IMR-90 (cell line): ENCODE results near the gene DCUN1D3. TPM values are rescaled to one million over a fixed set of nuclear protein-coding genes. Genes with fewer than 3 reads are reported as not detected.

ENCODE experiments used
- ATAC-seq: fragments of 200-7000 bp; cut with Tn5 transposase; 2 replicates; pipeline ENCODE4 v1.9.1; 2020; ENCODE audit warnings: low read depth, mild to moderate bottlenecking, moderate library complexity
- BruUV-seq: library from RNA; stranded (reverse); fragments of 400-500 nt; replicated peaks from 2 replicates; lab custom pipeline; 2021; lab: Mats Ljungman, UMichigan
- CTCF ChIA-PET: fragments of 300-600 bp; formaldehyde crosslinking; extraction: SDS; loops from one replicate; lab custom pipeline; 2021; ENCODE audit warnings: antibody characterized with exemption; lab: Yijun Ruan, JAX
- POLR2A ChIA-PET: fragments of 300-600 bp; sonication (Branson Sonifier 250); formaldehyde crosslinking; loops from one replicate; lab custom pipeline; 2022; ENCODE audit warnings: antibody characterized with exemption; ENCODE audit not compliant: unreplicated experiment; lab: Charles Lee
- DNase-seq: peaks from one replicate; pipeline ENCODE4 v3.0.0; 2013
- H2AFZ ChIP-seq: replicated peaks from 2 replicates; pipeline ENCODE3; 2013; ENCODE audit warnings: low read length, mild to moderate bottlenecking; ENCODE audit not compliant: poor library complexity
- H2AK5ac ChIP-seq: 2 replicates; pipeline ENCODE4 v1.6.1; 2013; ENCODE audit warnings: low read depth, low read length, inconsistent platforms
- H2AK9ac ChIP-seq: replicated peaks from 2 replicates; pipeline ENCODE3; 2013; ENCODE audit warnings: mild to moderate bottlenecking, low read depth, low read length, moderate library complexity; ENCODE audit not compliant: poor library complexity
- H2BK120ac ChIP-seq: 2 replicates; pipeline ENCODE4 v1.6.1; 2013; ENCODE audit warnings: low read depth, low read length, inconsistent platforms
- H2BK15ac ChIP-seq: 3 replicates; pipeline ENCODE4 v1.6.1; 2013; ENCODE audit warnings: low read depth, low read length, inconsistent platforms
- H2BK20ac ChIP-seq: 2 replicates; pipeline ENCODE4 v1.6.1; 2013; ENCODE audit warnings: low read depth, mild to moderate bottlenecking, inconsistent platforms, low read length, moderate library complexity
- H2BK5ac ChIP-seq: 2 replicates; pipeline ENCODE4 v1.6.1; 2013; ENCODE audit warnings: mild to moderate bottlenecking, low read depth, low read length, inconsistent platforms; ENCODE audit not compliant: poor library complexity, severe bottlenecking
- H3K14ac ChIP-seq: replicated peaks from 2 replicates; pipeline ENCODE4 v1.6.1; 2013; ENCODE audit warnings: low read depth, low read length, inconsistent platforms
- H3K18ac ChIP-seq: 2 replicates; pipeline ENCODE4 v1.6.1; 2013; ENCODE audit warnings: low read depth, low read length, control low read depth
- H3K23ac ChIP-seq: 2 replicates; pipeline ENCODE4 v1.6.1; 2013; ENCODE audit warnings: low read depth, low read length, inconsistent platforms
- H3K27ac ChIP-seq: 2 replicates; pipeline ENCODE4 v1.5.1; 2013; ENCODE audit warnings: mild to moderate bottlenecking, control low read depth, low read length; ENCODE audit not compliant: insufficient read depth
- H3K27me3 ChIP-seq: 2 replicates; pipeline ENCODE4 v1.6.1; 2013; ENCODE audit warnings: low read length; ENCODE audit not compliant: control insufficient read depth, insufficient read depth
- H3K36me3 ChIP-seq: 2 replicates; pipeline ENCODE4 v1.6.1; 2013; ENCODE audit warnings: low read length, mixed read lengths; ENCODE audit not compliant: control insufficient read depth, insufficient read depth
- H3K4ac ChIP-seq: 2 replicates; pipeline ENCODE4 v1.6.1; 2013; ENCODE audit warnings: low read depth, low read length, inconsistent platforms
- H3K4me1 ChIP-seq: 2 replicates; pipeline ENCODE4 v1.6.1; 2013; ENCODE audit warnings: low read length, mixed read lengths; ENCODE audit not compliant: control insufficient read depth, insufficient read depth
- H3K4me2 ChIP-seq: 2 replicates; pipeline ENCODE4 v1.6.1; 2013; ENCODE audit warnings: low read depth, mild to moderate bottlenecking, control low read depth, low read length, moderate library complexity
- H3K4me3 ChIP-seq: 2 replicates; pipeline ENCODE4 v1.5.1; 2013; ENCODE audit warnings: low read depth, mild to moderate bottlenecking, control low read depth, low read length, moderate library complexity; ENCODE audit not compliant: insufficient read depth
- H3K56ac ChIP-seq: 2 replicates; pipeline ENCODE4 v1.6.1; 2013; ENCODE audit warnings: low read length, inconsistent platforms; ENCODE audit not compliant: insufficient read depth; ENCODE audit errors: extremely low read depth
- H3K79me1 ChIP-seq, 2 experiments: 2 replicates each; pipeline ENCODE4 v1.6.1; 2013; ENCODE audit warnings: low read length in 2 of 2, inconsistent platforms in 1 of 2, low read depth in 1 of 2
- H3K9ac ChIP-seq: 2 replicates; pipeline ENCODE4 v1.6.1; 2013; ENCODE audit warnings: low read depth, low read length, control low read depth
- H3K9me1 ChIP-seq: 2 replicates; pipeline ENCODE4 v1.6.1; 2013; ENCODE audit warnings: low read length, inconsistent platforms; ENCODE audit not compliant: insufficient read depth
- H3K9me3 ChIP-seq: 2 replicates; pipeline ENCODE4 v1.6.1; 2013; ENCODE audit warnings: low read length; ENCODE audit not compliant: control insufficient read depth, insufficient read depth
- H4K20me1 ChIP-seq: 2 replicates; pipeline ENCODE4 v1.6.1; 2013; ENCODE audit warnings: low read length, inconsistent platforms; ENCODE audit not compliant: insufficient read depth
- H4K5ac ChIP-seq: 2 replicates; pipeline ENCODE4 v1.6.1; 2013; ENCODE audit warnings: mild to moderate bottlenecking, low read depth, low read length, control low read depth
- H4K8ac ChIP-seq, 2 experiments: 2 replicates each; pipeline ENCODE4 v1.6.1; 2013; ENCODE audit warnings: low read depth in 2 of 2, low read length in 2 of 2, control low read depth in 1 of 2, inconsistent platforms in 1 of 2
- H4K91ac ChIP-seq: 2 replicates; pipeline ENCODE4 v1.6.1; 2013; ENCODE audit warnings: low read depth, low read length, inconsistent platforms; ENCODE audit not compliant: insufficient read depth
- BHLHE40 ChIP-seq: fragments of 150-350 bp; IDR thresholded peaks from 2 replicates; pipeline ENCODE4 v1.6.1; 2016; ENCODE audit warnings: mild to moderate bottlenecking, low read depth, low read length
- CEBPB ChIP-seq: IDR thresholded peaks from 2 replicates; pipeline ENCODE4 v1.6.1; 2012; ENCODE audit warnings: low read depth, low read length, improper control_type of control experiment
- CHD1 ChIP-seq: IDR thresholded peaks from 2 replicates; pipeline ENCODE4 v1.6.1; 2012; ENCODE audit warnings: low read depth, low read length, improper control_type of control experiment
- CTCF ChIP-seq: conservative IDR thresholded peaks from 2 replicates; pipeline ENCODE4 v1.5.1; 2012; ENCODE audit warnings: mild to moderate bottlenecking, low read depth, low read length, improper control_type of control experiment
- ELK1 ChIP-seq: fragments of 150-350 bp; IDR thresholded peaks from 2 replicates; pipeline ENCODE4 v1.6.1; 2016; ENCODE audit warnings: low read depth, mild to moderate bottlenecking, low read length, moderate library complexity, borderline replicate concordance
- FOS ChIP-seq: fragments of 150-350 bp; IDR thresholded peaks from 2 replicates; pipeline ENCODE4 v1.6.1; 2016; ENCODE audit warnings: low read depth, low read length
- MAFK ChIP-seq: IDR thresholded peaks from 2 replicates; pipeline ENCODE4 v1.6.1; 2012; ENCODE audit warnings: low read depth, low read length, improper control_type of control experiment
- MAZ ChIP-seq: IDR thresholded peaks from 2 replicates; pipeline ENCODE4 v1.6.1; 2012; ENCODE audit warnings: low read depth, mild to moderate bottlenecking, low read length, improper control_type of control experiment, moderate library complexity, borderline replicate concordance
- MXI1 ChIP-seq: IDR thresholded peaks from 2 replicates; pipeline ENCODE4 v1.6.1; 2012; ENCODE audit warnings: low read depth, mild to moderate bottlenecking, low read length, moderate library complexity, borderline replicate concordance
- NFE2L2 ChIP-seq: fragments of 150-350 bp; IDR thresholded peaks from 2 replicates; pipeline ENCODE4 v1.6.1; 2016; ENCODE audit warnings: low read depth, mild to moderate bottlenecking, low read length
- POLR2A ChIP-seq: IDR thresholded peaks from 2 replicates; pipeline ENCODE4 v1.6.1; 2012; ENCODE audit warnings: mild to moderate bottlenecking, low read depth, low read length
- RAD21 ChIP-seq: IDR thresholded peaks from 2 replicates; pipeline ENCODE4 v1.6.1; 2012; ENCODE audit warnings: low read length, improper control_type of control experiment
- RCOR1 ChIP-seq: IDR thresholded peaks from 2 replicates; pipeline ENCODE4 v1.6.1; 2012; ENCODE audit warnings: mild to moderate bottlenecking, low read length, improper control_type of control experiment; ENCODE audit not compliant: insufficient replicate concordance
- RFX5 ChIP-seq: IDR thresholded peaks from 2 replicates; pipeline ENCODE4 v1.8.0; 2012; ENCODE audit warnings: low read depth, mild to moderate bottlenecking, low read length, moderate library complexity
- SMC3 ChIP-seq: fragments of 150-350 bp; IDR thresholded peaks from 2 replicates; pipeline ENCODE4 v1.6.1; 2016; ENCODE audit warnings: low read depth, mild to moderate bottlenecking, antibody characterized with exemption, low read length, moderate library complexity
- USF2 ChIP-seq: fragments of 150-350 bp; IDR thresholded peaks from 2 replicates; pipeline ENCODE4 v1.6.1; 2017; ENCODE audit warnings: mild to moderate bottlenecking, antibody characterized with exemption, low read length, low read depth
- WGBS, 2 experiments: methylation state at CpG; one replicate each; pipeline versions ENCODE4 v1.1.5 to v1.1.7; 2013; ENCODE audit warnings: missing lambda C conversion rate in 2 of 2; ENCODE audit not compliant: insufficient read length in 1 of 2; ENCODE audit errors: extremely low coverage in 2 of 2; 5-methylcytosine and 5-hydroxymethylcytosine counted together
- dilution Hi-C: fragments of 300-500 bp; cut with HindIII; formaldehyde crosslinking; loops from one replicate; pipeline ENCODE4 v1.14.3; 2018; ENCODE audit warnings: low sequenced_read_pairs; ENCODE audit not compliant: unreplicated experiment
- in situ Hi-C: fragments of 300-500 bp; cut with MboI; formaldehyde crosslinking; loops from 3 replicates; pipeline ENCODE4 v1.14.3; 2019; ENCODE audit warnings: low sequenced_read_pairs, inconsistent platforms, mixed read lengths
- intact Hi-C: fragments of 100-400 bp; cut with micrococcal nuclease; formaldehyde crosslinking; loops from 2 replicates; pipeline ENCODE4 v1.10.0; 2022
- polyA plus RNA-seq, 3 experiments: library from polyadenylated mRNA; depleted of rRNA; stranded (reverse); fragments of >200 nt; gene quantifications; 2 replicates each; pipeline ENCODE4 v1.2.3, GENCODE V29; 2012; ENCODE audit warnings: low replicate concordance in 1 of 3
- total RNA-seq: library from RNA; depleted of rRNA; stranded (reverse); fragments of >200 nt; gene quantifications from 2 replicates; pipeline ENCODE4 v1.2.3, GENCODE V29; 2012

DCUN1D3 gene
- total and polyA plus RNA-seq, 2 of the 4 experiments (the other 2 are of a cell fraction): 8.1 to 42.3 TPM

- H2AK5ac ChIP-seq: no peak overlapping the region
Measured at GRCh38 chr16:20937736-20938135, 37.6 kb upstream of the DCUN1D3 start.

More at GRCh38 chr16:20937736-20938135, 37.6 kb upstream of the DCUN1D3 start:
- Histone ChIP-seq H2BK5ac (no peak overlapping the region), H4K5ac (no peak overlapping the region), H2BK120ac (no peak overlapping the region), H2BK20ac (no peak overlapping the region), H2AFZ (no peak overlapping the region), H3K56ac (no peak overlapping the region), H3K36me3 (no peaks in the 10 kb centered on the region), H4K20me1 (no peaks in the 10 kb centered on the region), H3K9me3 (no peaks in the 10 kb centered on the region), H3K18ac (no peak overlapping the region), H3K14ac (no peak overlapping the region), H2AK9ac (no peak overlapping the region), H4K91ac (no peak overlapping the region), H3K4me2 (no peak overlapping the region), H3K4me1 (no peaks in the 10 kb centered on the region), H2BK15ac (no peak overlapping the region), H3K9ac (no peak overlapping the region), H3K23ac (no peak overlapping the region), H3K27ac (no peak overlapping the region), H4K8ac (no peak overlapping the region), H3K4ac (no peak overlapping the region), H3K4me3 (no peak overlapping the region), H3K27me3 (no peaks in the 10 kb centered on the region; the same call in 1 of the 2 replicates), H3K9me1 (no peaks in the 10 kb centered on the region), H3K79me1 (no peaks in the 10 kb centered on the region)
- no peak for ATAC-seq
- ChIA-PET POLR2A (no interaction called here), CTCF (no interaction called here)
- TF ChIP-seq MAZ (no peak), MXI1 (no peak), CHD1 (no peak), ELK1 (no peak), BHLHE40 (no peak), RFX5 (no peak), RAD21 (no peak), CEBPB (no peak), FOS (no peak), CTCF (no peak), USF2 (no peak), NFE2L2 (no peak), POLR2A (no peak), SMC3 (no peak), MAFK (no peak), RCOR1 (no peak)
- DNase-seq: no peak
- BruUV-seq: no TSS peak
- intact Hi-C loops: no loop called here
- in situ Hi-C loops: no loop called here
- dilution Hi-C loops: no loop called here
- WGBS, 2 experiments: no CpG with 5 or more reads among the region's 6 CpGs
